ENCODE results near the gene RNH1. TPM values are rescaled to one million over a fixed set of nuclear protein-coding genes. Genes with fewer than 3 reads are reported as not detected.

Gene RNH1
- total and polyA plus RNA-seq, 10 of the 15 experiments (the other 5 are each of a cell fraction or from before 2014, with no cell fraction given): 2.3 to 162 (median 72.1) TPM

- TF ChIP-seq ESRRA (IDR thresholded peaks at IDR 0.05; ENCODE audit: low read length): no peak
- no peak for TF ChIP-seq IKZF2 (IDR thresholded peaks at IDR 0.05)
- TF ChIP-seq NRF1 (conservative IDR thresholded peaks at IDR 0.05; ENCODE audit: low read depth, low read length): no peak
- TF ChIP-seq CREB1 (IDR thresholded peaks at IDR 0.05; ENCODE audit: low read depth): no peak
- TF ChIP-seq DPF2 (IDR thresholded peaks at IDR 0.05): peak; percentile 82
- TF ChIP-seq RB1 (IDR thresholded peaks at IDR 0.05; ENCODE audit: borderline replicate concordance): peak; percentile 96; the same call in 1 of the 2 replicates
- no peak for TF ChIP-seq RUNX3 (IDR thresholded peaks at IDR 0.05; ENCODE audit: low read length)
- no peak for TF ChIP-seq MTA2 (IDR thresholded peaks at IDR 0.05; ENCODE audit: low read depth)
- TF ChIP-seq, protein P1, sequence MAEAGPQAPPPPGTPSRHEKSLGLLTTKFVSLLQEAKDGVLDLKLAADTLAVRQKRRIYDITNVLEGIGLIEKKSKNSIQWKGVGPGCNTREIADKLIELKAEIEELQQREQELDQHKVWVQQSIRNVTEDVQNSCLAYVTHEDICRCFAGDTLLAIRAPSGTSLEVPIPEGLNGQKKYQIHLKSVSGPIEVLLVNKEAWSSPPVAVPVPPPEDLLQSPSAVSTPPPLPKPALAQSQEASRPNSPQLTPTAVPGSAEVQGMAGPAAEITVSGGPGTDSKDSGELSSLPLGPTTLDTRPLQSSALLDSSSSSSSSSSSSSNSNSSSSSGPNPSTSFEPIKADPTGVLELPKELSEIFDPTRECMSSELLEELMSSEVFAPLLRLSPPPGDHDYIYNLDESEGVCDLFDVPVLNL (IDR thresholded peaks at IDR 0.05; ENCODE audit: low read depth, low read length): no peak
- TF ChIP-seq, protein P2, sequence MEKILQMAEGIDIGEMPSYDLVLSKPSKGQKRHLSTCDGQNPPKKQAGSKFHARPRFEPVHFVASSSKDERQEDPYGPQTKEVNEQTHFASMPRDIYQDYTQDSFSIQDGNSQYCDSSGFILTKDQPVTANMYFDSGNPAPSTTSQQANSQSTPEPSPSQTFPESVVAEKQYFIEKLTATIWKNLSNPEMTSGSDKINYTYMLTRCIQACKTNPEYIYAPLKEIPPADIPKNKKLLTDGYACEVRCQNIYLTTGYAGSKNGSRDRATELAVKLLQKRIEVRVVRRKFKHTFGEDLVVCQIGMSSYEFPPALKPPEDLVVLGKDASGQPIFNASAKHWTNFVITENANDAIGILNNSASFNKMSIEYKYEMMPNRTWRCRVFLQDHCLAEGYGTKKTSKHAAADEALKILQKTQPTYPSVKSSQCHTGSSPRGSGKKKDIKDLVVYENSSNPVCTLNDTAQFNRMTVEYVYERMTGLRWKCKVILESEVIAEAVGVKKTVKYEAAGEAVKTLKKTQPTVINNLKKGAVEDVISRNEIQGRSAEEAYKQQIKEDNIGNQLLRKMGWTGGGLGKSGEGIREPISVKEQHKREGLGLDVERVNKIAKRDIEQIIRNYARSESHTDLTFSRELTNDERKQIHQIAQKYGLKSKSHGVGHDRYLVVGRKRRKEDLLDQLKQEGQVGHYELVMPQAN (conservative IDR thresholded peaks at IDR 0.05): peak; percentile 49; the same call in 1 of the 2 replicates
- no peak for TF ChIP-seq CUX1 (IDR thresholded peaks at IDR 0.05; ENCODE audit: insufficient replicate concordance, low read depth, low read length)
- no peak for TF ChIP-seq MYB (IDR thresholded peaks at IDR 0.05; ENCODE audit: borderline replicate concordance, low read depth, low read length)
- no peak for TF ChIP-seq NFYA (IDR thresholded peaks at IDR 0.05; ENCODE audit: borderline replicate concordance, low read depth, low read length)
- 0 out of 2 replicates have a peak, but pooled peaks have one; percentile 22 for TF ChIP-seq ZNF24 (IDR thresholded peaks at IDR 0.05)
- TF ChIP-seq CHD4 (IDR thresholded peaks at IDR 0.05): no peak
- peak; percentile 60 for TF ChIP-seq NR2F1 (conservative IDR thresholded peaks at IDR 0.05)
- TF ChIP-seq SIX5 (IDR thresholded peaks at IDR 0.05; ENCODE audit: low read depth, low read length, severe bottlenecking): no peak
- TF ChIP-seq JUNB (IDR thresholded peaks at IDR 0.05): no peak
- TF ChIP-seq BRCA1 (IDR thresholded peaks at IDR 0.05; ENCODE audit: low read depth, low read length): no peak
- TF ChIP-seq CEBPB (IDR thresholded peaks at IDR 0.05; ENCODE audit: borderline replicate concordance in 1 of 2, low read depth in 2 of 2, low read length in 2 of 2): no peak
- peak; percentile 95 for TF ChIP-seq BACH1 (IDR thresholded peaks at IDR 0.05; ENCODE audit: borderline replicate concordance)
- TF ChIP-seq ZNF217 (IDR thresholded peaks at IDR 0.05): peak; percentile 75
- no peak for TF ChIP-seq SUZ12 (IDR thresholded peaks at IDR 0.05; ENCODE audit: unreplicated experiment)
- no peak for TF ChIP-seq TCF7 (IDR thresholded peaks at IDR 0.05; ENCODE audit: borderline replicate concordance)
Observed at GRCh38 chr11:518463-519202, 11.6 kb upstream of the RNH1 start (continued).
